HepG2 (cell line): ENCODE results near the gene CPLANE1. TPM values are rescaled to one million over a fixed set of nuclear protein-coding genes. Genes with fewer than 3 reads are reported as not detected.

Experiments used
- ATAC-seq: fragments of 200-7000 bp; cut with Tn5 transposase; 3 replicates; pipeline ENCODE4 v1.9.1; 2020; ENCODE audit warnings: mild to moderate bottlenecking, moderate library complexity
- BruUV-seq: library from RNA; stranded (reverse); fragments of 400-500 nt; replicated peaks from 2 replicates; lab custom pipeline; 2021; lab: Mats Ljungman, UMichigan
- CTCF ChIA-PET: fragments of 300-600 bp; formaldehyde crosslinking; extraction: SDS; loops from one replicate; lab custom pipeline; 2021; ENCODE audit warnings: low total read pairs, inconsistent platforms, low intra/inter-chr PET ratio; lab: Yijun Ruan, JAX
- POLR2A ChIA-PET: fragments of 350-600 bp; sonication (Branson Sonifier 250); formaldehyde crosslinking; loops from one replicate; lab custom pipeline; 2020; ENCODE audit warnings: antibody characterized with exemption, inconsistent platforms; lab: Yijun Ruan, JAX
- DNase-seq: peaks from one replicate; pipeline ENCODE4 v3.0.0-alpha.2; 2015; ENCODE audit warnings: low spot score
- FAIRE-seq: peaks from 3 replicates; lab custom pipeline; 2011; peaks lifted over from hg19 to GRCh38; lab: Jason Lieb, UNC
- H2AFZ ChIP-seq: one replicate; pipeline ENCODE4 v1.6.1; 2011; ENCODE audit warnings: low read length, inconsistent platforms
- H3K27ac ChIP-seq: fragments of 300-600 bp; 3 replicates; pipeline ENCODE4 v1.8.0; 2011; ENCODE audit warnings: mixed run types, mild to moderate bottlenecking, mixed read lengths, low read length, inconsistent platforms; ENCODE audit not compliant: insufficient read depth; ENCODE audit errors: extremely low read length
- H3K27me3 ChIP-seq, 2 experiments: fragments of 200-600 bp in 1 of 2; 2 replicates in 1 of 2; 3 replicates in 1 of 2; pipeline versions ENCODE4 v1.6.0 to v1.8.0; 2011; ENCODE audit warnings: low read length in 2 of 2, mild to moderate bottlenecking in 2 of 2, moderate library complexity in 2 of 2, inconsistent platforms in 1 of 2; ENCODE audit not compliant: insufficient read depth in 2 of 2, control insufficient read depth in 1 of 2
- H3K36me3 ChIP-seq, 2 experiments: fragments of 200-600 bp in 1 of 2; replicated peaks in 1 of 2; 2 replicates in 1 of 2; 3 replicates in 1 of 2; pipeline versions ENCODE4 v1.5.1 to v1.8.0; 2011; ENCODE audit warnings: low read length in 2 of 2, inconsistent platforms in 1 of 2; ENCODE audit not compliant: insufficient read depth in 2 of 2, control insufficient read depth in 1 of 2
- H3K4me1 ChIP-seq: 2 replicates; pipeline ENCODE4 v1.5.1; 2012; ENCODE audit warnings: low read length, inconsistent platforms; ENCODE audit not compliant: insufficient read depth
- H3K4me2 ChIP-seq: 2 replicates; pipeline ENCODE4 v1.6.0; 2011; ENCODE audit warnings: low read depth, low read length, inconsistent platforms
- H3K4me3 ChIP-seq, 3 experiments: fragments of 200-600 bp in 1 of 3; sonication (generic), shearing (Covaris generic) in 1 of 3; replicated peaks in 1 of 3; 2 replicates each; pipeline ENCODE4 v1.5.1; 2011 to 2016; ENCODE audit warnings: low read length in 3 of 3, inconsistent platforms in 2 of 3, low read depth in 2 of 3, mild to moderate bottlenecking in 2 of 3, control low read depth in 1 of 3, mixed read lengths in 1 of 3; ENCODE audit not compliant: insufficient read depth in 1 of 3
- H3K79me2 ChIP-seq: one replicate; pipeline ENCODE4 v1.6.1; 2011; ENCODE audit warnings: low read length, inconsistent platforms; ENCODE audit not compliant: insufficient read depth
- H3K9ac ChIP-seq: 2 replicates; pipeline ENCODE4 v1.6.0; 2011; ENCODE audit warnings: mild to moderate bottlenecking, low read depth, low read length, inconsistent platforms; ENCODE audit not compliant: insufficient read depth
- H3K9me3 ChIP-seq: 2 replicates; pipeline ENCODE4 v1.5.1; 2012; ENCODE audit warnings: mild to moderate bottlenecking, low read length
- H4K20me1 ChIP-seq: 2 replicates; pipeline ENCODE4 v1.6.0; 2011; ENCODE audit warnings: inconsistent platforms, mild to moderate bottlenecking, low read length, moderate library complexity; ENCODE audit not compliant: insufficient read depth
- ATF7 ChIP-seq, 2 experiments: fragments of 450-650 bp in 1 of 2; sonication (generic) in 1 of 2; formaldehyde crosslinking in 1 of 2; IDR thresholded peaks; 2 replicates each; pipeline versions ENCODE4 v1.4.0 to v1.6.1; 2016 to 2020; ENCODE audit warnings: antibody characterized with exemption in 1 of 2, mild to moderate bottlenecking in 1 of 2, missing genetic modification reagents in 1 of 2
- CENPX ChIP-seq: sonication (generic); formaldehyde crosslinking; IDR thresholded peaks from 2 replicates; pipeline ENCODE4 v1.9.0; 2021; ENCODE audit warnings: mild to moderate bottlenecking, missing genetic modification reagents, moderate library complexity
- CREB1 ChIP-seq, 2 experiments: fragments of 450-650 bp in 1 of 2; IDR thresholded peaks; 2 replicates each; pipeline ENCODE4 v1.6.1; 2016 to 2017; ENCODE audit warnings: control low read depth in 1 of 2, mild to moderate bottlenecking in 1 of 2, missing compliant biosample characterization in 1 of 2, missing genetic modification characterization in 1 of 2
- FLYWCH1 ChIP-seq: sonication (generic); formaldehyde crosslinking; IDR thresholded peaks from 2 replicates; pipeline ENCODE4 v1.8.1; 2023; ENCODE audit warnings: mild to moderate bottlenecking, missing genetic modification reagents
- HNF4A ChIP-seq: sonication (generic); formaldehyde crosslinking; IDR thresholded peaks from 2 replicates; pipeline ENCODE4 v1.4.0; 2020; ENCODE audit warnings: missing genetic modification reagents
- NPAS2 ChIP-seq: sonication (generic); formaldehyde crosslinking; IDR thresholded peaks from 2 replicates; pipeline ENCODE4 v1.8.0; 2022; ENCODE audit warnings: mild to moderate bottlenecking, missing genetic modification reagents, borderline replicate concordance
- POGZ ChIP-seq: sonication (generic); formaldehyde crosslinking; IDR thresholded peaks from 2 replicates; pipeline ENCODE4 v1.4.0; 2020; ENCODE audit warnings: mild to moderate bottlenecking, missing genetic modification reagents
- PRDM15 ChIP-seq: sonication (generic); formaldehyde crosslinking; IDR thresholded peaks from 2 replicates; pipeline ENCODE4 v1.4.0; 2020; ENCODE audit warnings: missing genetic modification reagents
- STAG1 ChIP-seq: sonication (generic); formaldehyde crosslinking; IDR thresholded peaks from 2 replicates; pipeline ENCODE4 v1.4.0; 2020; ENCODE audit warnings: missing genetic modification reagents
- TCF7L2 ChIP-seq: IDR thresholded peaks from 2 replicates; pipeline ENCODE4 v1.6.1; 2011; ENCODE audit warnings: mild to moderate bottlenecking, low read depth, low read length, moderate library complexity
- TOPORS ChIP-seq: sonication (generic); formaldehyde crosslinking; IDR thresholded peaks from 2 replicates; pipeline ENCODE4 v1.8.0; 2023; ENCODE audit warnings: mild to moderate bottlenecking, missing genetic modification reagents
- WIZ ChIP-seq: sonication (generic); formaldehyde crosslinking; IDR thresholded peaks from 2 replicates; pipeline ENCODE4 v1.5.1; 2020; ENCODE audit warnings: mild to moderate bottlenecking, missing genetic modification reagents
- ZBTB21 ChIP-seq: sonication (generic); formaldehyde crosslinking; IDR thresholded peaks from 2 replicates; pipeline ENCODE4 v1.4.0; 2020; ENCODE audit warnings: missing genetic modification reagents
- ZNF703 ChIP-seq: sonication (generic); formaldehyde crosslinking; IDR thresholded peaks from 2 replicates; pipeline ENCODE4 v1.5.1; 2020; ENCODE audit warnings: missing genetic modification reagents, mild to moderate bottlenecking, moderate library complexity, borderline replicate concordance
- ZNF749 ChIP-seq: sonication (generic); formaldehyde crosslinking; IDR thresholded peaks from 2 replicates; pipeline ENCODE4 v1.8.0; 2022; ENCODE audit warnings: mild to moderate bottlenecking, missing genetic modification reagents, moderate library complexity, borderline replicate concordance
- ZNF879 ChIP-seq: sonication (generic); formaldehyde crosslinking; IDR thresholded peaks from 2 replicates; pipeline ENCODE4 v1.8.1; 2023; ENCODE audit warnings: missing genetic modification reagents
- WGBS: methylation state at CpG from one replicate; pipeline ENCODE4 v1.1.6; 2017; ENCODE audit warnings: low lambda C conversion rate; 5-methylcytosine and 5-hydroxymethylcytosine counted together
- in situ Hi-C: cut with HindIII; loops from 2 replicates; pipeline ENCODE4 v1.10.0; 2017; ENCODE audit warnings: low pct_unique_long_range_greater_than_20kb; ENCODE audit not compliant: extremely low pct_ligation_motif_present
- intact Hi-C: fragments of 100-400 bp; cut with micrococcal nuclease; formaldehyde crosslinking; loops from one replicate; pipeline ENCODE4 v1.10.0; 2022; ENCODE audit not compliant: unreplicated experiment
- polyA plus RNA-seq, 8 experiments: library from polyadenylated mRNA; depleted of rRNA in 3 of 8; stranded (reverse) in 7 of 8; unstranded in 1 of 8; fragments of >200 nt; fragmentation: Illumina TruSeq in 4 of 8; extraction: Trizol in 4 of 8; gene quantifications; 2 replicates each; pipeline versions ENCODE4 v1.2.1 to v1.2.3, GENCODE V29; 2011 to 2016; ENCODE audit warnings: low read depth in 4 of 8, missing spikeins in 1 of 8, mixed read lengths in 1 of 8; ENCODE audit not compliant: insufficient read depth in 1 of 8
- total RNA-seq, 5 experiments: library from RNA; depleted of rRNA; stranded (reverse); fragments of >200 nt; fragmentation: Illumina TruSeq; extraction: Trizol; gene quantifications; 2 replicates each; pipeline ENCODE4 v1.2.3, GENCODE V29; 2016; ENCODE audit warnings: low read depth in 1 of 5

The CPLANE1 gene
- total and polyA plus RNA-seq, 2 of the 13 experiments (the other 11 are each of a cell fraction or from before 2014, with no cell fraction given): 6.3 to 9.9 TPM

- Histone ChIP-seq H3K27me3 (no peaks in the 10 kb centered on the region), H3K4me1 (peaks cover 14% of the 10 kb centered on the region), H3K9ac (no peak overlapping the region), H3K79me2 (no peaks in the 10 kb centered on the region), H4K20me1 (no peaks in the 10 kb centered on the region), H3K36me3 (no peaks in the 10 kb centered on the region), H3K27ac (no peak overlapping the region), H3K4me2 (no peak overlapping the region), H2AFZ (no peak overlapping the region), H3K4me3 (no peak overlapping the region)
- DNase-seq (no peak), FAIRE-seq (no peak)
- CTCF ChIA-PET: no interaction called here
- WGBS: 43% methylated on average over 1 of the region's 1 CpG
- no peak for TF ChIP-seq TCF7L2
- TF ChIP-seq NPAS2 (CRISPR knock-in tag): no peak
- no peak for TF ChIP-seq ZNF879 (CRISPR knock-in tag)
- no peak for TF ChIP-seq WIZ (CRISPR knock-in tag)
- TF ChIP-seq, all 625 proteins: peak for 0
- no TSS peak for BruUV-seq
- intact Hi-C loops: no loop called here
- no peaks in the 10 kb centered on the region for H3K9me3 ChIP-seq
- peak; percentile 54 for ATAC-seq
- POLR2A ChIA-PET: no interaction called here
- in situ Hi-C loops: no loop called here
These were observed 177.7 kb downstream of the CPLANE1 start for GRCh38 chr5:37071487-37071886.

- CTCF ChIA-PET: no interaction called here
- TSS peak; percentile 12 for BruUV-seq
- Histone ChIP-seq H3K9me3 (no peaks in the 10 kb centered on the region), H3K36me3 (peaks cover 7 to 34% of the 10 kb centered on the region in 2 experiments; a peak in 4 of 5 replicates), H3K9ac (no peak overlapping the region), H3K4me3 (no peak overlapping the region), H3K4me1 (0 out of 2 replicates have a peak, but pooled peaks cover 6% of the 10 kb centered on the region), H2AFZ (no peak overlapping the region), H3K79me2 (no peaks in the 10 kb centered on the region), H3K27me3 (no peaks in the 10 kb centered on the region), H3K4me2 (no peak overlapping the region), H3K27ac (no peak overlapping the region), H4K20me1 (no peaks in the 10 kb centered on the region)
- POLR2A ChIA-PET: no interaction called here
- DNase-seq: peak; percentile 46
- in situ Hi-C loops (no loop called here), intact Hi-C loops (loop anchor here (10.0 kb wide), 1 partner anchor 140 kb away; no protein-coding TSS in a partner anchor)
- peak; percentile 63; the same call in 2 of the 3 replicates for ATAC-seq
- 71% methylated on average over 9 of the region's 9 CpGs for WGBS
- FAIRE-seq: no peak
- no peak for TF ChIP-seq TOPORS (CRISPR knock-in tag)
- TF ChIP-seq ATF7 (IDR thresholded peaks at IDR 0.05): peak; percentile 75
- TF ChIP-seq ATF7 (CRISPR knock-in tag; IDR thresholded peaks at IDR 0.05): no peak
- no peak for TF ChIP-seq FLYWCH1 (CRISPR knock-in tag)
- no peak for TF ChIP-seq ZNF749 (CRISPR knock-in tag)
- TF ChIP-seq ZNF703 (CRISPR knock-in tag): no peak
- TF ChIP-seq CENPX (CRISPR knock-in tag): no peak
- TF ChIP-seq ZBTB21 (CRISPR knock-in tag): peak; percentile 62; the same call in 1 of the 2 replicates
- peak; percentile 76 for TF ChIP-seq HNF4A (CRISPR knock-in tag)
- peak; percentile 67 for TF ChIP-seq POGZ (CRISPR knock-in tag)
- TF ChIP-seq PRDM15 (CRISPR knock-in tag): peak; percentile 77
- no peak for TF ChIP-seq STAG1 (CRISPR knock-in tag)
- TF ChIP-seq CREB1 (IDR thresholded peaks at IDR 0.05): peak; percentile 78
- TF ChIP-seq CREB1 (CRISPR knock-in tag; IDR thresholded peaks at IDR 0.05): no peak
These were observed 184.7 kb downstream of the CPLANE1 start for GRCh38 chr5:37064442-37064841.
